Adrenal gland (tissue), 12 donors: ENCODE measurements around the gene MAGI2. TPM values are rescaled to one million over a fixed set of nuclear protein-coding genes. Genes with fewer than 3 reads are reported as not detected.
"Not testable (repeated sequence)": the region's sequence is repeated elsewhere in the genome, so short reads cannot be mapped to it uniquely, and the experiment has no call there.

Experiments used
- DNase-seq, 7 donors: peaks; one replicate each; pipeline ENCODE4 v3.0.0-alpha.2; 2019 to 2020
- H3K27ac ChIP-seq, 5 donors: fragments of 200-600 bp; sonication (generic) in 4 of 5; 1 replicate in 3 of 5; 2 replicates in 2 of 5; pipeline versions ENCODE4 v1.5.1 to v1.8.0; 2016 to 2020; ENCODE audit warnings: mild to moderate bottlenecking in 1 of 5
- H3K27me3 ChIP-seq: fragments of 200-600 bp; 2 replicates; pipeline ENCODE4 v1.8.0; 2021
- H3K36me3 ChIP-seq, 2 donors: fragments of 200-600 bp; replicated peaks in 1 of 2; 1 replicate in 1 of 2; 2 replicates in 1 of 2; pipeline versions ENCODE4 v1.5.1 to v1.8.0; 2018 to 2022
- H3K4me1 ChIP-seq, 2 donors: fragments of 200-600 bp; replicated peaks in 1 of 2; 1 replicate in 1 of 2; 2 replicates in 1 of 2; pipeline versions ENCODE4 v1.5.1 to v1.8.0; 2018 to 2021
- H3K4me3 ChIP-seq, 4 donors: fragments of 200-600 bp; sonication (generic) in 3 of 4; one replicate each; pipeline ENCODE4 v1.5.1; 2016 to 2018
- H3K9me3 ChIP-seq, 3 donors: fragments of 200-600 bp; sonication (generic) in 1 of 3; replicated peaks in 1 of 3; 1 replicate in 2 of 3; 2 replicates in 1 of 3; pipeline versions ENCODE4 v1.5.1 to v1.8.0; 2016 to 2021
- CTCF ChIP-seq, 6 experiments: fragments of 450-650 bp in 4 of 6; fragments of 200-600 bp in 2 of 6; sonication (generic) in 1 of 6; IDR thresholded peaks; 1 replicate in 5 of 6; 2 replicates in 1 of 6; pipeline versions ENCODE4 v1.5.1 to v1.8.0; 2016 to 2021; ENCODE audit warnings: antibody characterized with exemption in 6 of 6, mild to moderate bottlenecking in 2 of 6, moderate library complexity in 1 of 6
- POLR2A ChIP-seq, 2 donors: fragments of 450-650 bp; IDR thresholded peaks; one replicate each; pipeline ENCODE4 v1.6.1; 2017; ENCODE audit warnings: antibody characterized with exemption in 2 of 2, mild to moderate bottlenecking in 2 of 2, moderate library complexity in 1 of 2
- WGBS, 4 donors: extraction: QIAGEN DNeasy Blood & Tissue Kit in 2 of 4; methylation state at CpG; one replicate each; pipeline versions ENCODE4 v1.1.5 to v1.1.7; 2013 to 2017; 5-methylcytosine and 5-hydroxymethylcytosine counted together
- intact Hi-C, 2 donors: fragments of 100-400 bp; cut with DNase I; formaldehyde crosslinking; loops; one replicate each; pipeline versions ENCODE4 v1.14.1 to v1.15.0; 2022 to 2023
- polyA plus RNA-seq, 3 donors: library from polyadenylated mRNA; stranded (reverse); fragments of 200-250 nt in 2 of 3; fragments of 350-450 nt in 1 of 3; fragmentation: Illumina TruSeq in 1 of 3; extraction: RNeasy Lipid Tissue Mini Kit (QIAGEN cat#74804) in 1 of 3; gene quantifications; one replicate each; pipeline ENCODE4 v1.2.3, GENCODE V29; 2013 to 2014
- total RNA-seq, 9 donors: library from RNA; depleted of rRNA in 4 of 9; stranded (reverse); fragments of >200 nt in 4 of 9; fragments of 120-200 nt in 1 of 9; fragmentation: NEBNext Ultra II Directional in 1 of 9; extraction: Animal tissue kit (Norgen Biotek cat#: 25700) in 1 of 9; gene quantifications; one replicate each; pipeline versions ENCODE4 v1.1.0 to v1.2.4, GENCODE V29; 2013 to 2023
- donor health status: healthy with polysubstance abuse.
- donor health status: Bipolar disorder and iron deficiency.
- donor health status: DM: yes; HTN: yes; CAD: no.
- donor health status: DM: no; HTN: no; CAD: no.
- donor health status: DM: no; HTN: no; CAD: no.
- donor health status: DM: yes; HTN: yes; CAD: no.

Gene MAGI2
- total and polyA plus RNA-seq, 12 donors = 3.2 to 37.1 (median 17.1) TPM

- DNase-seq = no peak
- Histone ChIP-seq H3K27me3 (no peaks in the 10 kb centered on the region), H3K27ac (no peak overlapping the region), H3K9me3 (no peaks in the 10 kb centered on the region), H3K4me1 (no peaks in the 10 kb centered on the region), H3K36me3 (no peaks in the 10 kb centered on the region), H3K4me3 (no peak overlapping the region)
- 71 to 79% (median 76%) methylated on average over 3 of the region's 3 CpGs for WGBS, 4 donors
- intact Hi-C loops = no loop called here
- TF ChIP-seq CTCF (IDR thresholded peaks at IDR 0.05) = no peak
- no peak for TF ChIP-seq POLR2A (IDR thresholded peaks at IDR 0.05)
Measured at GRCh38 chr7:78002021-78002420, 1451.4 kb downstream of the MAGI2 start.

- WGBS, 4 donors = 69 to 88% (median 79%) methylated on average over 3 of the region's 3 CpGs
- H3K36me3 ChIP-seq, intact Hi-C loops: not testable (repeated sequence)
Measured at GRCh38 chr7:77999168-77999567, 1454.3 kb downstream of the MAGI2 start.

GRCh38 chr7:77995717-77996116, 1457.8 kb downstream of the MAGI2 start:
- Histone ChIP-seq H3K27ac (no peak overlapping the region), H3K27me3 (no peaks in the 10 kb centered on the region), H3K36me3 (no peaks in the 10 kb centered on the region), H3K9me3 (no peaks in the 10 kb centered on the region), H3K4me1 (no peaks in the 10 kb centered on the region), H3K4me3 (no peak overlapping the region)
- 68 to 78% (median 75%) methylated on average over 6 of the region's 6 CpGs for WGBS, 4 donors
- DNase-seq = no peak
- TF ChIP-seq CTCF (IDR thresholded peaks at IDR 0.05) (no peak), POLR2A (IDR thresholded peaks at IDR 0.05) (no peak)
- intact Hi-C loops = no loop called here

More at GRCh38 chr7:77999168-77999567, 1454.3 kb downstream of the MAGI2 start:
- H3K9me3 ChIP-seq, H3K4me1 ChIP-seq, H3K27me3 ChIP-seq, H3K27ac ChIP-seq, H3K4me3 ChIP-seq, DNase-seq: not testable (repeated sequence)

GRCh38 chr7:77993838-77994237, 1459.6 kb downstream of the MAGI2 start:
- H3K27ac ChIP-seq = no peak overlapping the region
- no peaks in the 10 kb centered on the region for H3K27me3 ChIP-seq
- no peaks in the 10 kb centered on the region for H3K36me3 ChIP-seq
- H3K4me1 ChIP-seq = no peaks in the 10 kb centered on the region
- TF ChIP-seq POLR2A (IDR thresholded peaks at IDR 0.05) = no peak
- no peak for TF ChIP-seq CTCF (IDR thresholded peaks at IDR 0.05)
- 84 to 98% (median 93%) methylated on average over 3 of the region's 3 CpGs for WGBS, 4 donors
- DNase-seq = no peak
- no peak overlapping the region for H3K4me3 ChIP-seq
- no peaks in the 10 kb centered on the region for H3K9me3 ChIP-seq
- intact Hi-C loops = no loop called here

- intact Hi-C loops = no loop called here
- DNase-seq = no peak
- TF ChIP-seq CTCF (IDR thresholded peaks at IDR 0.05) (no peak), POLR2A (IDR thresholded peaks at IDR 0.05) (no peak)
- Histone ChIP-seq H3K4me1 (no peaks in the 10 kb centered on the region), H3K4me3 (no peak overlapping the region), H3K27ac (no peak overlapping the region), H3K9me3 (no peaks in the 10 kb centered on the region), H3K27me3 (no peaks in the 10 kb centered on the region), H3K36me3 (no peaks in the 10 kb centered on the region)
- 67 to 80% (median 76%) methylated on average over 4 of the region's 4 CpGs for WGBS, 4 donors
Measured at GRCh38 chr7:77991656-77992055, 1461.8 kb downstream of the MAGI2 start.
